ENCODE results near the gene IGFBP5. TPM values are rescaled to one million over a fixed set of nuclear protein-coding genes. Genes with fewer than 3 reads are reported as not detected.
A peak's percentile ranks its signal among the peaks of the same experiment; 100 is the strongest.

The IGFBP5 gene
- total and polyA plus RNA-seq, 8 donors: 92.1 to 923 (median 330) TPM

GRCh38 chr2:216678813-216679657, 16.3 kb downstream of the IGFBP5 start:
- WGBS, 5 donors: 76 to 88% (median 85%) methylated on average over 16 to 21 of the region's 21 CpGs

GRCh38 chr2:216678098-216678465, 17.3 kb downstream of the IGFBP5 start:
- 89 to 95% (median 93%) methylated on average over 12 of the region's 12 CpGs for WGBS, 5 donors

More at GRCh38 chr2:216678813-216679657, 16.3 kb downstream of the IGFBP5 start:
- Histone ChIP-seq H3K9me3 (no peaks in the 10 kb centered on the region), H3K4me3 (no peak overlapping the region), H3K27ac (peak overlapping the region in 4 of 5 donors; percentile 69 to 90 (median 73)), H3K27me3 (no peaks in the 10 kb centered on the region), H3K4me1 (peaks cover 30 to 51% (median 45%) of the 10 kb centered on the region in 4 donors), H3K36me3 (peaks cover 35 to 87% (median 58%) of the 10 kb centered on the region in 4 donors)
- intact Hi-C loops (cut with DNase I; ENCODE audit: low total_unique reads): no loop called here
- no peak for TF ChIP-seq CTCF (IDR thresholded peaks at IDR 0.05)
- no peak for TF ChIP-seq EP300 (IDR thresholded peaks at IDR 0.05)
- no peak for TF ChIP-seq POLR2A (IDR thresholded peaks at IDR 0.05)
- TF ChIP-seq POLR2AphosphoS5 (IDR thresholded peaks at IDR 0.05): no peak
- no peak for DNase-seq

GRCh38 chr2:216677439-216678097, 17.8 kb downstream of the IGFBP5 start:
- intact Hi-C loops (cut with DNase I; ENCODE audit: low total_unique reads): no loop called here
- no peak for DNase-seq
- peaks cover 15 to 36% (median 31%) of the 10 kb centered on the region in 4 donors for H3K4me1 ChIP-seq
- H3K36me3 ChIP-seq: peaks cover 40 to 88% (median 64%) of the 10 kb centered on the region in 4 donors
- peak overlapping the region in 1 of 5 donors; percentile 90 for H3K27ac ChIP-seq
- no peaks in the 10 kb centered on the region for H3K9me3 ChIP-seq
- H3K4me3 ChIP-seq: no peak overlapping the region
- TF ChIP-seq POLR2AphosphoS5 (IDR thresholded peaks at IDR 0.05) (no peak), POLR2A (IDR thresholded peaks at IDR 0.05) (no peak), CTCF (IDR thresholded peaks at IDR 0.05) (no peak), EP300 (IDR thresholded peaks at IDR 0.05) (no peak)
- no peaks in the 10 kb centered on the region for H3K27me3 ChIP-seq
- WGBS, 5 donors: 81 to 88% (median 87%) methylated on average over 9 of the region's 9 CpGs

More at GRCh38 chr2:216678098-216678465, 17.3 kb downstream of the IGFBP5 start:
- DNase-seq: no peak
- no peaks in the 10 kb centered on the region for H3K9me3 ChIP-seq
- peak overlapping the region in 3 of 5 donors; percentile 72 to 90 (median 74) for H3K27ac ChIP-seq
- intact Hi-C loops (cut with DNase I; ENCODE audit: low total_unique reads): no loop called here
- H3K36me3 ChIP-seq: peaks cover 40 to 88% (median 64%) of the 10 kb centered on the region in 4 donors
- H3K4me3 ChIP-seq: no peak overlapping the region
- peaks cover 21 to 41% (median 36%) of the 10 kb centered on the region in 4 donors for H3K4me1 ChIP-seq
- no peaks in the 10 kb centered on the region for H3K27me3 ChIP-seq
- TF ChIP-seq POLR2AphosphoS5 (IDR thresholded peaks at IDR 0.05): no peak
- no peak for TF ChIP-seq POLR2A (IDR thresholded peaks at IDR 0.05)
- no peak for TF ChIP-seq EP300 (IDR thresholded peaks at IDR 0.05)
- TF ChIP-seq CTCF (IDR thresholded peaks at IDR 0.05): no peak

- DNase-seq: no peak
- WGBS, 5 donors: 81 to 88% (median 86%) methylated on average over 17 of the region's 17 CpGs
- Histone ChIP-seq H3K4me1 (peaks cover 7 to 27% (median 21%) of the 10 kb centered on the region in 4 donors), H3K4me3 (no peak overlapping the region), H3K9me3 (no peaks in the 10 kb centered on the region), H3K27me3 (no peaks in the 10 kb centered on the region), H3K36me3 (peaks cover 40 to 86% (median 64%) of the 10 kb centered on the region in 4 donors), H3K27ac (peak overlapping the region in 2 of 5 donors; percentile 11 to 12)
- intact Hi-C loops (cut with DNase I; ENCODE audit: low total_unique reads): no loop called here
- TF ChIP-seq EP300 (IDR thresholded peaks at IDR 0.05): no peak
- no peak for TF ChIP-seq POLR2AphosphoS5 (IDR thresholded peaks at IDR 0.05)
- no peak for TF ChIP-seq POLR2A (IDR thresholded peaks at IDR 0.05)
- TF ChIP-seq CTCF (IDR thresholded peaks at IDR 0.05): no peak
Measured at GRCh38 chr2:216676630-216677029, 18.7 kb downstream of the IGFBP5 start.

Measured in stomach (tissue), 9 donors.